ENCODE results near the gene CSMD2.

The CSMD2 gene

GRCh38 chr1:34128186-34128889 is 36.7 kb downstream of the CSMD2 start:
- ATAC-seq = no peak
- TF ChIP-seq POU6F1 (CRISPR knock-in tag; IDR thresholded peaks at IDR 0.05; ENCODE audit: borderline replicate concordance, low read depth) (no peak), CSRNP3 (CRISPR knock-in tag; IDR thresholded peaks at IDR 0.05) (no peak), RARB (CRISPR knock-in tag; IDR thresholded peaks at IDR 0.05) (no peak), ZNF8 (CRISPR knock-in tag; IDR thresholded peaks at IDR 0.05) (no peak), GLIS3 (CRISPR knock-in tag; IDR thresholded peaks at IDR 0.05) (no peak), CREB5 (CRISPR knock-in tag; IDR thresholded peaks at IDR 0.05; ENCODE audit: low read depth) (no peak), CSDC2 (CRISPR knock-in tag; IDR thresholded peaks at IDR 0.05) (no peak), ZC3H10 (CRISPR knock-in tag; IDR thresholded peaks at IDR 0.05) (no peak), ZNF565 (CRISPR knock-in tag; conservative IDR thresholded peaks at IDR 0.05; ENCODE audit: low read depth) (no peak), SNAI2 (CRISPR knock-in tag; IDR thresholded peaks at IDR 0.05) (no peak), ZNF70 (CRISPR knock-in tag; IDR thresholded peaks at IDR 0.05) (no peak), TOX (CRISPR knock-in tag; IDR thresholded peaks at IDR 0.05; ENCODE audit: borderline replicate concordance) (no peak), ZFP3 (CRISPR knock-in tag; IDR thresholded peaks at IDR 0.05) (no peak), ISL1 (CRISPR knock-in tag; IDR thresholded peaks at IDR 0.05) (no peak), PPARA (CRISPR knock-in tag; IDR thresholded peaks at IDR 0.05; ENCODE audit: borderline replicate concordance) (no peak)

- no peak for ATAC-seq
- TF ChIP-seq TCF4 (CRISPR knock-in tag; IDR thresholded peaks at IDR 0.05; ENCODE audit: borderline replicate concordance) (no peak), OSR1 (CRISPR knock-in tag; IDR thresholded peaks at IDR 0.05) (no peak), ISL1 (CRISPR knock-in tag; IDR thresholded peaks at IDR 0.05) (no peak), PATZ1 (CRISPR knock-in tag; IDR thresholded peaks at IDR 0.05; ENCODE audit: borderline replicate concordance) (no peak), GLIS3 (CRISPR knock-in tag; IDR thresholded peaks at IDR 0.05) (no peak), ZNF565 (CRISPR knock-in tag; conservative IDR thresholded peaks at IDR 0.05; ENCODE audit: low read depth) (no peak), RARB (CRISPR knock-in tag; IDR thresholded peaks at IDR 0.05) (no peak), CSRNP3 (CRISPR knock-in tag; IDR thresholded peaks at IDR 0.05) (no peak), ARNTL (CRISPR knock-in tag; IDR thresholded peaks at IDR 0.05; ENCODE audit: borderline replicate concordance, low read depth) (no peak), POU6F1 (CRISPR knock-in tag; IDR thresholded peaks at IDR 0.05; ENCODE audit: borderline replicate concordance, low read depth) (no peak), PPARA (CRISPR knock-in tag; IDR thresholded peaks at IDR 0.05; ENCODE audit: borderline replicate concordance) (no peak)
Measured at GRCh38 chr1:34127006-34128000, 37.7 kb downstream of the CSMD2 start.

Measured in SK-N-SH treated with all-trans-retinoic acid at 6 μM for 48 hours (cell line).